Ishikawa (cell line): Measurements from ENCODE around the gene IPO11.

ENCODE experiments used
- CEBPB ChIP-seq: IDR thresholded peaks from 2 replicates; pipeline ENCODE4 v1.6.1; 2012
- CREB1 ChIP-seq: IDR thresholded peaks from 2 replicates; pipeline ENCODE4 v1.6.1; 2012; ENCODE audit warnings: low read depth
- EGR1 ChIP-seq: IDR thresholded peaks from 2 replicates; pipeline ENCODE4 v1.6.1; 2012
- EP300 ChIP-seq: IDR thresholded peaks from 2 replicates; pipeline ENCODE4 v1.6.1; 2012; ENCODE audit warnings: borderline replicate concordance
- FOXM1 ChIP-seq: IDR thresholded peaks from 2 replicates; pipeline ENCODE4 v1.6.1; 2012; ENCODE audit warnings: low read depth, borderline replicate concordance
- NFIC ChIP-seq: IDR thresholded peaks from 2 replicates; pipeline ENCODE4 v1.6.1; 2012
- RAD21 ChIP-seq: IDR thresholded peaks from 2 replicates; pipeline ENCODE4 v1.6.1; 2012; ENCODE audit warnings: low read depth
- TAF1 ChIP-seq: IDR thresholded peaks from 2 replicates; pipeline ENCODE4 v1.6.1; 2012; ENCODE audit warnings: low read depth, mild to moderate bottlenecking
- TCF12 ChIP-seq: IDR thresholded peaks from 2 replicates; pipeline ENCODE4 v1.6.1; 2012; ENCODE audit warnings: low read depth
- TEAD4 ChIP-seq: IDR thresholded peaks from 2 replicates; pipeline ENCODE4 v1.6.1; 2012
- YY1 ChIP-seq: IDR thresholded peaks from 2 replicates; pipeline ENCODE4 v1.6.1; 2012; ENCODE audit warnings: low read depth
- ZBTB7A ChIP-seq: IDR thresholded peaks from 2 replicates; pipeline ENCODE4 v1.6.1; 2012; ENCODE audit warnings: low read depth
- TF ChIP-seq, protein P1 (sequence below): IDR thresholded peaks from 2 replicates; pipeline ENCODE4 v1.6.1; 2012; ENCODE audit warnings: low read depth, mild to moderate bottlenecking
- TF ChIP-seq, protein P2 (sequence below): IDR thresholded peaks from 2 replicates; pipeline ENCODE4 v1.6.1; 2012
- TF ChIP-seq, protein P3 (sequence below): IDR thresholded peaks from 2 replicates; pipeline ENCODE4 v1.6.1; 2012

Gene IPO11

DNA sequence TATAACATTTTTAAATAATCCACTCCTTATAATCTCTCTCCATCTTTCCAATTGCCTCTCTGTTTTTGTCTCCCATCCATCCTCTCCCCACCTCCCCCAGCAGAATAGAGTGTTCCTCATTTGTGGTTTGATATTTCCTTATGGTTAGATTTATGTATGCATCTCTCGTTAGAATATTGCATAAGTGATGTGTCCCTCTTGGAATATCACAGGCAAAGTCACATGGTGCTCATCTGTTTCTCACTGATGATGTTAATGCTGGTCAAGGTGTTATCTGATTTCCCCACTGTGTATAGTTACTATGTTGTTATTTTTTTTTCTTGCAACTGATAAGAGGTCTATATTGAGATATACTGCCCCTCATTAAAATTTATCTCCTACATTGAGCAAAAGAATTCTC, 162.9 kb downstream of the IPO11 start:
- no peak for TF ChIP-seq TCF12
- no peak for TF ChIP-seq EP300
- TF ChIP-seq FOXM1 = no peak
- no peak for TF ChIP-seq CEBPB
- no peak for TF ChIP-seq RAD21
- no peak for TF ChIP-seq TEAD4
- TF ChIP-seq TAF1 = no peak
- TF ChIP-seq, protein P1, sequence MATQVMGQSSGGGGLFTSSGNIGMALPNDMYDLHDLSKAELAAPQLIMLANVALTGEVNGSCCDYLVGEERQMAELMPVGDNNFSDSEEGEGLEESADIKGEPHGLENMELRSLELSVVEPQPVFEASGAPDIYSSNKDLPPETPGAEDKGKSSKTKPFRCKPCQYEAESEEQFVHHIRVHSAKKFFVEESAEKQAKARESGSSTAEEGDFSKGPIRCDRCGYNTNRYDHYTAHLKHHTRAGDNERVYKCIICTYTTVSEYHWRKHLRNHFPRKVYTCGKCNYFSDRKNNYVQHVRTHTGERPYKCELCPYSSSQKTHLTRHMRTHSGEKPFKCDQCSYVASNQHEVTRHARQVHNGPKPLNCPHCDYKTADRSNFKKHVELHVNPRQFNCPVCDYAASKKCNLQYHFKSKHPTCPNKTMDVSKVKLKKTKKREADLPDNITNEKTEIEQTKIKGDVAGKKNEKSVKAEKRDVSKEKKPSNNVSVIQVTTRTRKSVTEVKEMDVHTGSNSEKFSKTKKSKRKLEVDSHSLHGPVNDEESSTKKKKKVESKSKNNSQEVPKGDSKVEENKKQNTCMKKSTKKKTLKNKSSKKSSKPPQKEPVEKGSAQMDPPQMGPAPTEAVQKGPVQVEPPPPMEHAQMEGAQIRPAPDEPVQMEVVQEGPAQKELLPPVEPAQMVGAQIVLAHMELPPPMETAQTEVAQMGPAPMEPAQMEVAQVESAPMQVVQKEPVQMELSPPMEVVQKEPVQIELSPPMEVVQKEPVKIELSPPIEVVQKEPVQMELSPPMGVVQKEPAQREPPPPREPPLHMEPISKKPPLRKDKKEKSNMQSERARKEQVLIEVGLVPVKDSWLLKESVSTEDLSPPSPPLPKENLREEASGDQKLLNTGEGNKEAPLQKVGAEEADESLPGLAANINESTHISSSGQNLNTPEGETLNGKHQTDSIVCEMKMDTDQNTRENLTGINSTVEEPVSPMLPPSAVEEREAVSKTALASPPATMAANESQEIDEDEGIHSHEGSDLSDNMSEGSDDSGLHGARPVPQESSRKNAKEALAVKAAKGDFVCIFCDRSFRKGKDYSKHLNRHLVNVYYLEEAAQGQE = no peak
- TF ChIP-seq ZBTB7A = no peak

DNA sequence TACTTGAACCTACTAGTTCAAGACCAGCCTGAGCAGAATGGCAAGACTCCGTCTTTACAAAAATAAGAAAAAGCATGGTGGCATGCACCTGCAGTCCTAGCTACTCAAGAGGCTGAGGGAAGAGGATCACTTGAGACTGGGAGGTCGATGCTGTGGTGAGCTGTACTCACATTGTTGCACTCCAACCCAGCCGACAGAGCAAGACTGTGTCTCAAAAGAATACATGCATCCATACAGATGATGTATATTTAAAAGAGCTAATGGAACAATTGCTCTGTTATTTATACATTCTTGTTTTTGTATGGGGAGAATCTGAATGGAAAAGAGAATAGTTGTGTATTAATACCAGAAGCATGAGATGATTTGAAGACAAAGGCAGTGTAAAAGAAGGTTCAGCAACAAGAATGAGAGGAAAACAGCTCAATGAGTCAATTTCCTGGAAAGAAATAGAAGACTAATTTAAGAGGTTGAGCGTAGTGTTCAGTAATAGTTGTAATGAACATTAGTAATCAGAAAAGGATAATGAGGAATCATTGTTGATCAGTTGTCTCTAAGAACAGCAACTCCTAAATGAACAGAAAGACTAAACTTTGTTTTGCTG, 164.1 kb downstream of the IPO11 start:
- TF ChIP-seq TCF12 (no peak), FOXM1 (no peak), TEAD4 (no peak), EP300 (no peak), ZBTB7A (no peak), NFIC (no peak), EGR1 (no peak), CREB1 (no peak), YY1 (no peak)
- TF ChIP-seq, protein P1 = no peak
- TF ChIP-seq, protein P2, sequence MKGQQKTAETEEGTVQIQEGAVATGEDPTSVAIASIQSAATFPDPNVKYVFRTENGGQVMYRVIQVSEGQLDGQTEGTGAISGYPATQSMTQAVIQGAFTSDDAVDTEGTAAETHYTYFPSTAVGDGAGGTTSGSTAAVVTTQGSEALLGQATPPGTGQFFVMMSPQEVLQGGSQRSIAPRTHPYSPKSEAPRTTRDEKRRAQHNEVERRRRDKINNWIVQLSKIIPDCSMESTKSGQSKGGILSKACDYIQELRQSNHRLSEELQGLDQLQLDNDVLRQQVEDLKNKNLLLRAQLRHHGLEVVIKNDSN = no peak
- TF ChIP-seq, protein P3, sequence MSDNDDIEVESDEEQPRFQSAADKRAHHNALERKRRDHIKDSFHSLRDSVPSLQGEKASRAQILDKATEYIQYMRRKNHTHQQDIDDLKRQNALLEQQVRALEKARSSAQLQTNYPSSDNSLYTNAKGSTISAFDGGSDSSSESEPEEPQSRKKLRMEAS = no peak

DNA sequence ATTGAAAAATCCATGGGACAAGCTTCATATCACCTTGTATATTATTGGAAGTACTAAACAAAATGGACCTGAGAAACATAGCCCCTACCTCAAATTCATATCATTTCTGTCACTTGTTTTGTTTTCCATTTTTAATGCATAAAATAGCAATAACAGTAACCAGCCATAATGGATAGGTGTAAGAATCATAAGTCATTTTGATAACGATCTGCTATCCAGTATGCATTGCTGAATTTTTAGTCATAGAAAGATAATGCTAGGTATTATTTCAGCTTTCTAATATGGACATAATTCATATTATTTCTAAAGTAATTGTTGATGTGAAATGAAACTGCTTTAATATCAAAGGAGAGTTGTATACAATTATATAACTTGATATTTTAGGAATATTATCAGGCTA, 164.9 kb downstream of the IPO11 start:
- no peak for TF ChIP-seq YY1

DNA sequence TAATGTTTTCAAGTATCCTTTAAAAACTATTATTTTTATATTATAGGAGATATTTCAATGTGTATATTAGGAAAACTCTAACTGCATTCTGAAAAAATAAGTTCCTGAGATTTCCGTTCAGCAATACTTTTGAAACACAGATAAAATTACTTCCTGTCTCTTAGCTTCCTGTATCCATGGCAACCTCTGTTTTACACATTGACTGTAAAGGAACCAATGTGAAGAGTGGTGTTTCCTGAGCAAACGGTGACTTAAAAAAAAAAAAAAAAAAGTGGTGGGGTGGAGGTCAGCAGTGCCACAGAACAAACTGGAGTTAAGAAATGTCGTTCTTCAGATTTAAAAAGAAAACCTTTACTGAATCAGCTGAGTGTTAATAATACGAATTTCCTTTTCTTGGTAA, 166.0 kb downstream of the IPO11 start, which contains the start of gene LRRC70:
Gene LRRC70 (plus strand): TSS at position 280 of the 400 bp plus-strand sequence. CDS start 620 bp downstream, outside the sequence.
- no peak for TF ChIP-seq ZBTB7A
- TF ChIP-seq, protein P2 = no peak
- TF ChIP-seq TCF12 = no peak
- no peak for TF ChIP-seq EP300
- TF ChIP-seq RAD21 = no peak
- TF ChIP-seq, protein P3 = no peak
- no peak for TF ChIP-seq NFIC

DNA sequence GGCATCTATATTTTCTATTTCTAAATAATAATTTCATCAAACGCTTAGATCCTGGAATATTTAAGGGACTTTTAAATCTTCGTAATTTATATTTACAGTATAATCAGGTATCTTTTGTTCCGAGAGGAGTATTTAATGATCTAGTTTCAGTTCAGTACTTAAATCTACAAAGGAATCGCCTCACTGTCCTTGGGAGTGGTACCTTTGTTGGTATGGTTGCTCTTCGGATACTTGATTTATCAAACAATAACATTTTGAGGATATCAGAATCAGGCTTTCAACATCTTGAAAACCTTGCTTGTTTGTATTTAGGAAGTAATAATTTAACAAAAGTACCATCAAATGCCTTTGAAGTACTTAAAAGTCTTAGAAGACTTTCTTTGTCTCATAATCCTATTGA, 167.2 kb downstream of the IPO11 start:
- TF ChIP-seq, protein P1 = no peak
- TF ChIP-seq EGR1 (no peak), RAD21 (no peak), FOXM1 (no peak), NFIC (no peak)
- TF ChIP-seq, protein P2 = no peak
